Testis (tissue), 3 donors: ENCODE results near the gene COPS7A. TPM values are rescaled to one million over a fixed set of nuclear protein-coding genes. Genes with fewer than 3 reads are reported as not detected.

Experiments used
- DNase-seq: peaks from one replicate; pipeline ENCODE4 v3.0.0-alpha.2; 2019
- H3K27ac ChIP-seq, 2 donors: fragments of 200-600 bp; sonication (generic); one replicate each; pipeline ENCODE4 v1.5.1; 2019
- H3K27me3 ChIP-seq: fragments of 200-600 bp; sonication (generic); one replicate; pipeline ENCODE4 v1.5.1; 2019
- H3K36me3 ChIP-seq: fragments of 200-600 bp; sonication (generic); one replicate; pipeline ENCODE4 v1.5.1; 2017; ENCODE audit warnings: low read depth; ENCODE audit errors: missing control alignments
- H3K4me1 ChIP-seq: fragments of 200-600 bp; sonication (generic); one replicate; pipeline ENCODE4 v1.5.1; 2019
- H3K4me3 ChIP-seq, 2 donors: fragments of 200-600 bp; sonication (generic); one replicate each; pipeline ENCODE4 v1.5.1; 2017 to 2019
- H3K9me3 ChIP-seq: fragments of 200-600 bp; sonication (generic); one replicate; pipeline ENCODE4 v1.5.1; 2017
- CTCF ChIP-seq, 3 experiments: fragments of 450-650 bp in 2 of 3; fragments of 200-600 bp in 1 of 3; sonication (generic) in 1 of 3; IDR thresholded peaks; one replicate each; pipeline ENCODE4 v1.5.1; 2016 to 2019; ENCODE audit warnings: antibody characterized with exemption in 3 of 3, mild to moderate bottlenecking in 2 of 3, moderate library complexity in 1 of 3
- POLR2A ChIP-seq: fragments of 450-650 bp; IDR thresholded peaks from one replicate; pipeline ENCODE4 v1.6.1; 2017; ENCODE audit warnings: antibody characterized with exemption, mild to moderate bottlenecking, moderate library complexity
- WGBS, 2 donors: methylation state at CpG; one replicate each; pipeline ENCODE4 v1.1.5; 2018; 5-methylcytosine and 5-hydroxymethylcytosine counted together
- intact Hi-C: fragments of 100-400 bp; cut with DNase I; formaldehyde crosslinking; loops from one replicate; pipeline ENCODE4 v1.15.1; 2023; ENCODE audit warnings: low total_unique reads
- polyA plus RNA-seq: library from polyadenylated mRNA; stranded (reverse); fragments of 350-450 nt; fragmentation: Illumina TruSeq; extraction: RNeasy Lipid Tissue Mini Kit (QIAGEN cat#74804); gene quantifications from one replicate; pipeline ENCODE4 v1.2.3, GENCODE V29; 2014; ENCODE audit warnings: low read depth, low replicate concordance; ENCODE audit not compliant: insufficient read depth
- total RNA-seq, 2 donors: library from RNA; depleted of rRNA; stranded (reverse); fragments of >200 nt; gene quantifications; one replicate each; pipeline ENCODE4 v1.2.3, GENCODE V29; 2016

The COPS7A gene
- total and polyA plus RNA-seq, 3 donors from 2014 or later: 68.3 to 82.4 (median 69.4) TPM

DNA sequence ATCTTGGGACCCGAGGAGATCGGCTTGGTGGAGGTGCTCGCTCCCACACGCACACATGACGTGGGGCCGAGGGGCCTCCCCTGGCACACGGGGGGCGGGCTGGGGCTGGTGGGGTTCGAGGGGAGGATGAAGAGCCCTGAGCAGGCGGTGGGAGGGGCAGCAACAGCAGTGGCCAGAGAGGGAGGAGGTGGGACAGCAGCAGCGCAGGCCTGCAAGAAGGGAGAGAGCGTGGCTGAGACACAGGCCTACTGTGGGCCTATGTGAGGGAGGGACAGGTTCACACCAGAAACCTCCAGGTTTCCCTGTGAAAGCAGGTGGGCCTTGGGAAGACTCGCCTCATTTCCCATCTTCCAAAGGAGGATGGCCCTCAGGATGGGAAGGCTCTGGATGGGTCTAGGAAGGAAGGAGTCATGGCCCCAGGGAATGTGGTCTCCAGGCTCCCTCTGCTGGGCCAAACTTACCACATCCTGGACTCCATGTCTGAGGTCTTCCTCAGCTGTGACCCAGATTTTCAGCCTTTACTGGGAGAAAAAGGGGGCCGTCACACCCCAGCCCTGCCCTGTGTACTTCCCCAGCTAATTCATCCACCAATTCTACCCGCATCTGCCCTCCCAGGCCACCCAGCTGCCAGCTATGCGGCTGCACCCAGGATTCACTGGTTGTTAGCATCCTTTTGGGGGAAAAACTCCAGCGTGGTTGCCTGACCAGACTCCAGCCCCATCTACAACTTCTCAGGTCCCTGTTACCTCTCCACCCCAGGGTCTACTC lies 26.1 kb upstream of the COPS7A start:
- peak in 1 of 3 experiments; percentile 32 for TF ChIP-seq CTCF (IDR thresholded peaks at IDR 0.05)
- no peak for TF ChIP-seq POLR2A
- WGBS, 2 donors: 77% methylated on average over 16 to 17 of the region's 17 CpGs
- peaks cover 10% of the 10 kb centered on the region for H3K4me1 ChIP-seq
- no peak overlapping the region for H3K27ac ChIP-seq
- no peaks in the 10 kb centered on the region for H3K27me3 ChIP-seq
- H3K36me3 ChIP-seq: no peaks in the 10 kb centered on the region
- H3K9me3 ChIP-seq: no peaks in the 10 kb centered on the region
- intact Hi-C loops: no loop called here
- no peak overlapping the region for H3K4me3 ChIP-seq
- DNase-seq: peak; percentile 58

GRCh38 chr12:6698352-6699046 lies 25.3 kb upstream of the COPS7A start:
- 59 to 62% methylated on average over 8 of the region's 8 CpGs for WGBS, 2 donors
- Histone ChIP-seq H3K9me3 (no peaks in the 10 kb centered on the region), H3K27me3 (no peaks in the 10 kb centered on the region), H3K4me1 (peaks cover 10% of the 10 kb centered on the region), H3K36me3 (no peaks in the 10 kb centered on the region), H3K27ac (no peak overlapping the region), H3K4me3 (no peak overlapping the region)
- no peak for DNase-seq
- intact Hi-C loops: no loop called here
- TF ChIP-seq POLR2A: no peak
- TF ChIP-seq CTCF (IDR thresholded peaks at IDR 0.05): no peak

- Histone ChIP-seq H3K36me3 (no peaks in the 10 kb centered on the region), H3K4me3 (peak overlapping the region; percentile 51 to 61), H3K27ac (no peak overlapping the region), H3K9me3 (no peaks in the 10 kb centered on the region), H3K4me1 (peaks cover 10% of the 10 kb centered on the region), H3K27me3 (no peaks in the 10 kb centered on the region)
- WGBS, 2 donors: 12 to 23% methylated on average over 16 of the region's 16 CpGs
- intact Hi-C loops: no loop called here
- no peak for DNase-seq
- TF ChIP-seq CTCF (IDR thresholded peaks at IDR 0.05) (no peak), POLR2A (no peak)
These were observed 24.4 kb upstream of the COPS7A start for GRCh38 chr12:6699259-6699988.

GRCh38 chr12:6699989-6700645 lies 23.7 kb upstream of the COPS7A start:
- peaks cover 10% of the 10 kb centered on the region for H3K4me1 ChIP-seq
- no peaks in the 10 kb centered on the region for H3K36me3 ChIP-seq
- H3K27me3 ChIP-seq: no peaks in the 10 kb centered on the region
- TF ChIP-seq POLR2A (no peak), CTCF (IDR thresholded peaks at IDR 0.05) (no peak)
- no peak for DNase-seq
- no peaks in the 10 kb centered on the region for H3K9me3 ChIP-seq
- intact Hi-C loops: no loop called here
- peak overlapping the region; percentile 51 to 61 for H3K4me3 ChIP-seq
- WGBS, 2 donors: 0 to 1% methylated on average over 19 to 42 of the region's 65 CpGs
- no peak overlapping the region for H3K27ac ChIP-seq
